HG02588 (cell line): ENCODE measurements around the gene SAE1.

ENCODE experiments used
- ATAC-seq: cut with Tn5 transposase; IDR thresholded peaks from one replicate; pipeline ENCODE4 v1.9.1; 2021; ENCODE audit warnings: mild to moderate bottlenecking, moderate library complexity; ENCODE audit not compliant: unreplicated experiment

The SAE1 gene

DNA sequence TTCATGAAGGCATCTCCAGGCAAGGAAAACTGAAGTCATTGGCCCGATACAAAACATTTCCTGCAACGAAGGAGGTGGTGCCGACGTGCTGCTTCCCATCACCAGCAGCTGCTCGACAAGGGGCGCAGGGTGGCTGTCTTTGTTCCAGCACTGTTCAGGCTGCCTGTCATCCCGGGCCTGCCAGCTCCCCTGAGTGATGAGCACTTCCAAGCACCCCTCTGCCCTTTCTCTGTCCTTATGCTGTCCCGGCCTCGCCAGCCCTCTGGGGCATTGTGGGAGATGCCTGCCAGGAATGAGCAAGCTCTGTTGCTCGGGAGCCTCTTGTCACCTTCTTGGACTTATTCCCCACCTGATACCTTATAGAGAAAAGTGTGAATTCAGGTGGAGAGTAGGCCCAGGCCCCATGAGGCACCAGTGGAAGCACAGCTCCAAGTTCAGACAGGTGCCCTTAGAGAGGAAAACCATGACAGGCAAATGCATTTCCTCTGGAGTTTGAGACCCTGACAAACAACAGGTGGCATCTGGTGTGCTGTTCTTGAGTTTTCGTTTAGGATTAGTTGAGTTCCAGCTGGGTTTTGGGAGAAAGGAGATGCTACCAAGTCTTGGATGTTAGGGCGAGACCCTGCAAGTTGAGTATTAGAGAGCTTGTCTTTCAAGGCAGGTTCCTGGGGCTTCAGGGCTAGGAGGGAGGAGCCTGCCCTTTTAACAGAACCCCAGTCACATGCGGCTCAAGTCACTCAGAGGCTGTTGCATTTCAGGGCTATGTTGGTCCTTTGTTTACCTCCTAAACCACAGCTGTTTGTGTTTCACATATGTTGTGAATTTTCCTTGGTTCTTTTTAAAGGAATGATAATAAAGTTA is 78.9 kb downstream of the SAE1 start:
- no peak for ATAC-seq

- no peak for ATAC-seq
Observed at GRCh38 chr19:47210180-47210490, 79.5 kb downstream of the SAE1 start.

- no peak for ATAC-seq
Observed at GRCh38 chr19:47210689-47211316, 80.2 kb downstream of the SAE1 start.

DNA sequence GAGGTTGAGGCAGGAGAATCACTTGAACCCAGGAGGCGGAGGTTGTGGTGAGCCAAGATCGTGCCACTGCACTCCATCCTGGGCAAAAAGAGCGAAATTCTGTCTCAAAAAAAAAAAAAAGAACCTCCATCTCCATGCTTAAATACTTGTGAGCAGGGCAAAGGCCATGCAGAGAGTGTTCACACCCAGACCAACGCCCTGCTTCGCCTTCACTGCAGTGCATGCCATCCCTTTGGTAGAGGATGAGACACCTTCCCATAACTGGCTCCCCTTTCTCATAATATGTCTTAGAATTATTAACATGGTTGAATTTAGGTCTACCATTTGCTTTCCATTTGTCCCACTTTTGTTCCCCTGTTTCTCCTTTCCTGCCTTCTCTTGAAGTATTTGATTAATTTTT is 84.9 kb downstream of the SAE1 start:
- no peak for ATAC-seq

DNA sequence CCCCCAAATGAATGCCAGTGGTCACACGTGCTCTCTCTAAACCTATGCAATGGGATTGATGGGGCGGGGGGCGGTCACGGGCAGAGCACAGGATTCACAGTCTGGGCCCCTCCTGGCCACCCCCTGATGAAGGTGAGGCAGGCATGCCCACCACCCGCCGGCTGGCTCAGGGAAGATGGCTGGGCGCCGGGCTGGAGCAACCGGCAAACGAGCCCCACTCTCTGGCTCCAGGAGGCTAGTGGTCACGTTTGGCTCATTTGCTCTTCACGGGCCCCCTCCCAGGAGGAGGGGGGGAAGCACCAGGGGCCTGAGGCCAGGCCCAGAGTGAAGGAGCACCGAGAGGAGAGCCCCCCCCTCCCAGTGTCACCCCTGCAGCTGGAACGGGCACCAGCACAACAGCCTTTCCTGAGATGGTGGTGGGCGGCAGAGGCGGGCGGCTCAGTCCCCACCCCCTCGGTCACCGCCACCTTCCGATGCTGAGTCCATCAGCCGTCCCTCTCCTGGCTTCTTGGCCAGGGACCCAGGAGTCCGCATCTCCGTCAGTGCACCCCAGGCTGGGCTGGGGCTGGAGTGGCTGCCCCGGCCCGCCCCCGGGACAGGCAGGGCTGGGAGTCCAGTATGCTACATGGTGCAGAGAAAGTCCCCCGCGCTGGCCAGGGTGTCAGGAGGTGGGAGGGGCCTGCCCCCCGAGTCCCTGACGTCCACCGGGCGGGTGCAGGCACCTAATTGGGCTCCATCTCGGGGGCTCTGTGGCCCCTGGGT is 90.6 kb downstream of the SAE1 start:
- no peak for ATAC-seq

DNA sequence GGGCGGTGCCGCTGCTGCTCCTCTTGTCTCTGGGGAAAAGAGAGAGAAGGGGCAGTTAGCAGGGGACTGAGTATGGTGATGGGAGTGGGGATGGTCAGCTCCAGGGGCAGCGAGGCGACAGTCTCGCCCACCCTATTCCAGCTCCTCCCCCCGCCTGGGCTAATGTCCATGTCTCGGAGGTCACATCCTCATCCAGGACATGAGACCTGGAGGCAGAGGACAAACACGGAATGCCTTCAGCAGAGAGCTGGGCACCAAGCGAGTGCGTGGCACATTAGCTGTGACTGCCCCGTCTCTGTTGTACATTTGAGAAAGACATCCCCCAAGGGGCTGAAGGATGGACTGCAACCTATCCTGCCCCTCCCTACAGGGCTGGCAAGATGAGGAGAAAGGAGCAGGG is 91.3 kb downstream of the SAE1 start:
- no peak for ATAC-seq

GRCh38 chr19:47225746-47226425 is 95.3 kb downstream of the SAE1 start:
- ATAC-seq: peak; percentile 46

GRCh38 chr19:47226426-47227351 is 96.1 kb downstream of the SAE1 start:
- no peak for ATAC-seq

DNA sequence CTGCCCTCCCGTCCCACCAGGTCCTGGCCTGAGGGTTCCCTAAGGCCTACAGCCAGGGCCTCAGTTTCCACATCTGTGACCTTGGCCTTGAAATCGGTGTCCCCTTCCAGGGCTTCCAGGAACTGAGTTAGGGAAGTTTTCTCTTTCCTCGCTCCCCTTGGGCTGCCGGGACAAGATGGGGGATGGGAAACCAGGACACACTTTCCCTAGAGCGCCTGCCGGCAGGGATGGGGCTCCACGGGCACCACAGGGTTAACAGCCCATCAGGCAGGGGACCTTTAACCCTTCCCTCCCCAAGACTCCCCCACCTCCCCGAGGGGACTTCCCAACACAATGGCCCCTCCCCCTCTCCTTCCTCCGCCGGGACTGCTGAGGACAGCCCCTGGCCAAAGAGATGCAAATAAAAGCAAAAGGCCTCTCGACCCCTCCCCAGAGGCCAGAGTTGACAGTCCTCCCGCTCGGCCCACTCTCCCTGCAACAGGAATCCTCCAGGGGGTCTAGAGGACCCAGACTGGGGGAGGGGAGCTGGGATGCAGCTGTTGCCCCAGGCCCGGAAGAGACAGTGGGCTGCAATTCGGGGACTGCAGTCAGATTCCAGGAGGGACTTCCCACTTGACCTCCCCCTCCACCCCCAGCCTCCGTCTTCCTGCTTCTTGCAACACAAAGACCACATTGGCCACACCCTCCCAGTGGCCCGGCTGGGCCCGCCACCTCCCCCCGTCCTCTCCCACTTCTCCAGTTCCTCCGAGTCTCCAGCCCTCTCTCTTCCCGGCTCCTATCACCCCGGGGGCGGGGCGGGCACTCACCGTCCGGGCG is 96.9 kb downstream of the SAE1 start:
- ATAC-seq: no peak

GRCh38 chr19:47228168-47228936 is 97.7 kb downstream of the SAE1 start:
- no peak for ATAC-seq

DNA sequence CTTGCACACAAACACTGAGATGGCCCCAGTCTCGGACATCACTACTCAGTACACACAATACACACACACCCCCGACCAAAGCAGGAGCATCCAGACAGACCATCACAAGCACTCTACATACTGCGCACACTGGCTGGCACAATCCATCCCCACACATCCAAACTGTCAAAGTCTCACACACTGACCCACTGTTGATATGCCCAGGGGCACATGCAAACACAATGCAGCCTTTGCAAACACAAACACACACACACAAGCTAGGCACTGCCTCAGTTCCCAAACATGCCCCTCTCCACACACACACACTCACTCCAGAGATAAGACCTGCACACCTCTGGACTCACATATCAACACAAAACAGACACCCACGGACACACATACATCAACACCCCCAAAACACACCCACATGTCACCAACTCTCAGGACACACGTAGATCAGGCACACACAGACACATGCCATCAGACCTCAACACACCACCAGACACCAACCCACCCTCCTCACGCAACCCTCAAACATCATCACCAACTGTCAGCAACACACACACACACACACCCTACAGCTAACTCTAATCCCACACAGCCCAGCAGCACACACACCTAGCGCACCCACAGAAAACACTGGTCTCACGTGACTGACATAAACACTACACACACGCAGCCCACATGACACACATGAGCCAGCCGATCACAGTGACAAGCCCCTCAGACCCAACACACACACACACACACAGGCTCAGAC is 98.5 kb downstream of the SAE1 start:
- no peak for ATAC-seq

GRCh38 chr19:47229676-47230053 is 99.0 kb downstream of the SAE1 start:
- ATAC-seq: no peak

DNA sequence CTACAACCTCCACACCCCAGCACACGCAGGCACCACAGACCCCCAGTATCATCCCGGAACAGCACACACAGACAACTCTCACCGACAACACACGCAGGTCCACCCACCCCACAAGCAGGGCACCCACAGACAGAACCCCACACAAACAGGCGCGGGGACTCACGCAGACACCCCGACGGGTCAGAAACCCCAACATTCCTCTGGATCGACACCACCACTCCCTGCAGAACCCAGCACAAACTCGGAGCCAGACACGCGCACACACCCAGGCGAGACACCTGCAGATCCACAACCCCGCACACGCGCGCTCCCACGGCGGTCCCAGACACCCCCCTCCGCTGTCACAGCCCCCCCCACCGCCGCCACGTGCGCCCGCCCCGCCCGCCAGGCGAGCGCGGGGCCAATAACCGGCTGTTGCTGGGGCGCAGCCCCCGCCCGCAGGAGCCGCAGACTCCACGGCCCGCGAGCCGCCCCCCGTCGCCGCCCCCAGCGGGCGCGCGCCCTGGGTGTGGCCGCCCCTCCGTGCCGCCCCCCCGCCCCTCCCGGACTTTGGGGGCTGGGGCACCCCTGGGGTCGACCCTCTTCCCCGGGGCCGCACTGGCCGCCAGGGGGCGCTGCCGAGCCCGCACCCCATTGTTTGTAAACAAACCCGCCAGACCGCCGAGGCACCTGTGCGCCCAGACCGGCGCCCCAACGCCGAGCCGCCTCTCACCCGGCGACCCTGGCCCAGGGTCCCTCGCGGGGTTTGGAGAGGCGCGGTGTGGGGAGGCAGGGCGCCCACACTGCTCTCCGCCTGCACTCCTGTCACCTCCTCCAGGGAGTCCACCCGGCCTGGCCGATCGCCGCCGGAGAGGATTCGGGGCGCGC is 99.7 kb downstream of the SAE1 start:
- ATAC-seq: no peak

- ATAC-seq: no peak
Observed at GRCh38 chr19:47230921-47231214, 100.2 kb downstream of the SAE1 start, which contains the start of gene BBC3. BBC3 (minus strand) TSS chr19:47231199; CDS start chr19:47228431, 2,768 bp downstream.

- ATAC-seq: peak; percentile 36
Observed at GRCh38 chr19:47231215-47232054, 100.8 kb downstream of the SAE1 start.
